SU-DHL-6 (cell line): ENCODE data around the gene USP24.

Source experiments
- H2AFZ ChIP-seq: fragments of 200-600 bp; sonication (generic); 2 replicates; pipeline ENCODE4 v1.6.1; 2014; ENCODE audit warnings: low read depth, mild to moderate bottlenecking, moderate library complexity, mixed read lengths, antibody characterized with exemption, low read length; ENCODE audit not compliant: severe bottlenecking
- H3F3A ChIP-seq: fragments of 200-600 bp; shearing (Covaris generic); 2 replicates; pipeline ENCODE4 v1.6.0; 2016; ENCODE audit warnings: antibody characterized with exemption, mild to moderate bottlenecking; ENCODE audit not compliant: insufficient read depth
- H3K27ac ChIP-seq: fragments of 200-600 bp; sonication (generic); 2 replicates; pipeline ENCODE4 v1.5.1; 2016; ENCODE audit warnings: low read depth, mild to moderate bottlenecking, low read length, moderate library complexity, mixed read lengths
- H3K27me3 ChIP-seq: fragments of 200-600 bp; sonication (generic), shearing (Covaris generic); 2 replicates; pipeline ENCODE4 v1.6.0; 2014; ENCODE audit warnings: mild to moderate bottlenecking, low read length
- H3K36me3 ChIP-seq: fragments of 200-600 bp; sonication (generic); 2 replicates; pipeline ENCODE4 v1.6.1; 2014; ENCODE audit warnings: mild to moderate bottlenecking, low read length, mixed read lengths
- H3K4me2 ChIP-seq: fragments of 300-600, 200-600 bp; shearing (Covaris generic), sonication (generic); 2 replicates; pipeline ENCODE4 v1.6.0; 2014; ENCODE audit warnings: low read length, low read depth, mild to moderate bottlenecking; ENCODE audit not compliant: poor library complexity, severe bottlenecking
- H3K4me3 ChIP-seq: fragments of 200-600 bp; sonication (generic); 2 replicates; pipeline ENCODE4 v1.5.1; 2014; ENCODE audit warnings: antibody characterized with exemption, low read length, mild to moderate bottlenecking, mixed read lengths; ENCODE audit not compliant: insufficient read depth, poor library complexity, severe bottlenecking
- H3K79me2 ChIP-seq: fragments of 200-600 bp; sonication (generic); 2 replicates; pipeline ENCODE4 v1.6.1; 2014; ENCODE audit warnings: mild to moderate bottlenecking, low read length, moderate library complexity; ENCODE audit not compliant: insufficient read depth
- H3K9ac ChIP-seq: fragments of 200-600 bp; sonication (generic); 2 replicates; pipeline ENCODE4 v1.7.0; 2014; ENCODE audit warnings: mild to moderate bottlenecking, low read length
- H3K9me2 ChIP-seq: fragments of 200-600 bp; sonication (generic); replicated peaks from 2 replicates; pipeline ENCODE4 v1.6.1; 2014; ENCODE audit warnings: low read length; ENCODE audit not compliant: insufficient read depth
- H3K9me3 ChIP-seq: fragments of 200-600 bp; sonication (generic); 2 replicates; pipeline ENCODE4 v1.6.1; 2014; ENCODE audit warnings: low read length, mixed read lengths; ENCODE audit not compliant: insufficient read depth
- H4K20me1 ChIP-seq: fragments of 200-600 bp; sonication (generic); 2 replicates; pipeline ENCODE4 v1.6.1; 2014; ENCODE audit warnings: low read depth, mild to moderate bottlenecking, antibody characterized with exemption, low read length, moderate library complexity, mixed read lengths
- EZH2phosphoT487 ChIP-seq: fragments of 200-600 bp; sonication (generic), shearing (Covaris generic); conservative IDR thresholded peaks from 2 replicates; pipeline ENCODE4 v1.6.1; 2018; ENCODE audit warnings: mild to moderate bottlenecking, antibody characterized with exemption, low read length, moderate library complexity, mixed read lengths
- TF ChIP-seq, protein P1 (sequence below): fragments of 200-600 bp; sonication (generic); IDR thresholded peaks from one replicate; pipeline ENCODE4 v1.5.1; 2017; ENCODE audit warnings: antibody characterized with exemption, mild to moderate bottlenecking, low read length, moderate library complexity; ENCODE audit not compliant: insufficient read depth, poor library complexity, severe bottlenecking

USP24 gene

DNA sequence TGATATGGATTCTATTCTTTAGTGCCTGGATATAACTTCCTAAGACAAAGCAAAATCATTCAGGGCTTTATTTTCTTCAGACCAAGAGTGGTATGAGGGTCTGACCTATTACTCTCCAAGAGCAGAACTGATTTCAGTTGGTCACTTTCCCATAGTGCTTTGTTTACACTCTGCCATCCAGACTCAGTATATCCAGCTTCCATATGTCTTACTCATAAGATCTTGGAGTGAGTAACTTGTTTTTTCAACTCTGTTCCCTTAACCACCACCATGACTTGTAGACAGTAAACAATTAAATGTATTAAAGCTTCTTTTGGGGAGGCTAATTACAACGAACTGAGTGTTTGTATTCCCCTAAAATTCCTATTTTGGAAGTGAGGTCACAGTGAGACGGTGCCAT is 83.4 kb downstream of the USP24 start:
- Histone ChIP-seq H3K27ac (no peak overlapping the region), H3K9ac (no peak overlapping the region), H4K20me1 (no peaks in the 10 kb centered on the region), H3K79me2 (no peaks in the 10 kb centered on the region), H3K36me3 (peaks cover 30% of the 10 kb centered on the region; the same call in 1 of the 2 replicates), H3F3A (no peaks in the 10 kb centered on the region), H2AFZ (no peak overlapping the region), H3K9me3 (no peaks in the 10 kb centered on the region), H3K4me3 (no peak overlapping the region), H3K27me3 (no peaks in the 10 kb centered on the region), H3K9me2 (no peaks in the 10 kb centered on the region), H3K4me2 (no peak overlapping the region)
- TF ChIP-seq, protein P1, sequence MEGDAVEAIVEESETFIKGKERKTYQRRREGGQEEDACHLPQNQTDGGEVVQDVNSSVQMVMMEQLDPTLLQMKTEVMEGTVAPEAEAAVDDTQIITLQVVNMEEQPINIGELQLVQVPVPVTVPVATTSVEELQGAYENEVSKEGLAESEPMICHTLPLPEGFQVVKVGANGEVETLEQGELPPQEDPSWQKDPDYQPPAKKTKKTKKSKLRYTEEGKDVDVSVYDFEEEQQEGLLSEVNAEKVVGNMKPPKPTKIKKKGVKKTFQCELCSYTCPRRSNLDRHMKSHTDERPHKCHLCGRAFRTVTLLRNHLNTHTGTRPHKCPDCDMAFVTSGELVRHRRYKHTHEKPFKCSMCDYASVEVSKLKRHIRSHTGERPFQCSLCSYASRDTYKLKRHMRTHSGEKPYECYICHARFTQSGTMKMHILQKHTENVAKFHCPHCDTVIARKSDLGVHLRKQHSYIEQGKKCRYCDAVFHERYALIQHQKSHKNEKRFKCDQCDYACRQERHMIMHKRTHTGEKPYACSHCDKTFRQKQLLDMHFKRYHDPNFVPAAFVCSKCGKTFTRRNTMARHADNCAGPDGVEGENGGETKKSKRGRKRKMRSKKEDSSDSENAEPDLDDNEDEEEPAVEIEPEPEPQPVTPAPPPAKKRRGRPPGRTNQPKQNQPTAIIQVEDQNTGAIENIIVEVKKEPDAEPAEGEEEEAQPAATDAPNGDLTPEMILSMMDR: no peak
- no peak for TF ChIP-seq EZH2phosphoT487

DNA sequence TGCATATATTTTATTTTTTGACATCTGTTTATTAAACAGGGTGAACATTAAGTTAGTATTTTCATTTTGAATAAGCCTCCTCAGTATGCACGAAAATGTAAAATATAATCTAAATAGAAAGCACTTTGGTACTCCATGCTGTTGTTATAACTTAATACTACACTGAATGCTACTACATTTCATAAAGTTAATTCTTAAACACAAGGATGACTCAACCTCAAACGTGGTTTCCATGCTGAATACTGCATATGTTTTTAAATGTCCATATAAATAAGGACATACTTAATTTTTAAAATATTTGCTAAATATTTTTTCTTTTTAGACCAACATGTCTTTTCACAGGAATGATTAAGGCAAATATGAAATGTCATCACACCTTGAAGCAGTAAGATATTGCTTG is 83.9 kb downstream of the USP24 start:
- peaks cover 28% of the 10 kb centered on the region; the same call in 1 of the 2 replicates for H3K36me3 ChIP-seq
- no peaks in the 10 kb centered on the region for H4K20me1 ChIP-seq
- no peaks in the 10 kb centered on the region for H3K9me3 ChIP-seq
- H3K4me2 ChIP-seq: no peak overlapping the region
- H3K27me3 ChIP-seq: no peaks in the 10 kb centered on the region
- H3K27ac ChIP-seq: no peak overlapping the region
- H3K9me2 ChIP-seq: no peaks in the 10 kb centered on the region
- no peaks in the 10 kb centered on the region for H3K79me2 ChIP-seq
- TF ChIP-seq EZH2phosphoT487: no peak
- TF ChIP-seq, protein P1: no peak
- no peak overlapping the region for H3K9ac ChIP-seq
- no peak overlapping the region for H3K4me3 ChIP-seq
- no peak overlapping the region for H2AFZ ChIP-seq
- no peaks in the 10 kb centered on the region for H3F3A ChIP-seq

DNA sequence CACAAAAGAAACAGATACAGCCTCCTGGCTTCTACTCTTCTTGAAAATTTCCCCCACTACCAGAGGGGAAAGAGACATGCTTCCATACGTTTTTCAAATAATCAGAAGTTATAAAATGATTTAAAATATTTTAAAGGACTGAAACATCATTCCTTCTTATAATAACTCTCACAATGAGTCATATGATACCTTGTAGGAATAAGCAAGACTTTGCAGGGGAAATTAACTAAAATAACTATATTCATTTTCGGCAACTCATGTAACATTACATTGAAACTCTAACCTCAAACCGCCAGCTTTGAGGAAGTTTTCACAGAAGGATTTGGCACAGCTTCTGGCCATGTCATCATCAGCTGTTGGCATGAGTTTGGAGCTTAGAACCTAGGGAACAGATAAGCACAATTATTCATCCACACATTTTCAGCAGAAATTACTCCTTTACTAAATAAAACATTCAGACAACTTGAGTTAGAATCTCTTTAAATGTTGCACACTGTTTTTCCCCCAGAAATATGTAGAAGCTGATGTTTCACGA is 85.9 kb downstream of the USP24 start:
- no peaks in the 10 kb centered on the region for H3F3A ChIP-seq
- H2AFZ ChIP-seq: no peak overlapping the region
- no peaks in the 10 kb centered on the region for H3K9me3 ChIP-seq
- H4K20me1 ChIP-seq: no peaks in the 10 kb centered on the region
- TF ChIP-seq, protein P1: no peak
- no peak for TF ChIP-seq EZH2phosphoT487
- H3K36me3 ChIP-seq: peaks cover 23% of the 10 kb centered on the region; the same call in 1 of the 2 replicates
- H3K79me2 ChIP-seq: no peaks in the 10 kb centered on the region
- no peak overlapping the region for H3K27ac ChIP-seq
- H3K9me2 ChIP-seq: no peaks in the 10 kb centered on the region
- no peak overlapping the region for H3K4me2 ChIP-seq
- H3K27me3 ChIP-seq: no peaks in the 10 kb centered on the region
- H3K9ac ChIP-seq: no peak overlapping the region
- H3K4me3 ChIP-seq: no peak overlapping the region
